ENCODE measurements around the gene STK24. TPM values are rescaled to one million over a fixed set of nuclear protein-coding genes. Genes with fewer than 3 reads are reported as not detected.

The STK24 gene
- polyA plus RNA-seq, 1 of the 3 experiments (the other 2 are of a cell fraction), result 30.5 TPM

- no peak for TF ChIP-seq CHD2 (IDR thresholded peaks at IDR 0.05; ENCODE audit: low read length, partially characterized antibody)
- TF ChIP-seq JUND (IDR thresholded peaks at IDR 0.05), result no peak
- no peak for TF ChIP-seq EZH2phosphoT487 (IDR thresholded peaks at IDR 0.05; ENCODE audit: borderline replicate concordance, low read depth)
- TF ChIP-seq RAD21 (IDR thresholded peaks at IDR 0.05; ENCODE audit: low read length), result no peak
- no peak for TF ChIP-seq EP300 (IDR thresholded peaks at IDR 0.05; ENCODE audit: borderline replicate concordance in 1 of 2, low read depth in 1 of 2, low read length in 1 of 2)
- TF ChIP-seq RXRA (IDR thresholded peaks at IDR 0.05; ENCODE audit: borderline replicate concordance, low read depth), result no peak
- TF ChIP-seq ZBTB33 (IDR thresholded peaks at IDR 0.05; ENCODE audit: borderline replicate concordance, low read depth), result no peak
- no peak for TF ChIP-seq SIN3A (IDR thresholded peaks at IDR 0.05; ENCODE audit: borderline replicate concordance, low read depth, low read length)
- no peak for TF ChIP-seq NFIC (IDR thresholded peaks at IDR 0.05; ENCODE audit: borderline replicate concordance)
- no peak for TF ChIP-seq MAX (IDR thresholded peaks at IDR 0.05; ENCODE audit: low read depth)
- no peak for TF ChIP-seq RCOR1 (IDR thresholded peaks at IDR 0.05; ENCODE audit: low read length)
- TF ChIP-seq TCF12 (IDR thresholded peaks at IDR 0.05), result no peak
- no peak for TF ChIP-seq REST (IDR thresholded peaks at IDR 0.05; ENCODE audit: low read depth, low read length)
- no peak for TF ChIP-seq ELF1 (IDR thresholded peaks at IDR 0.05)
- TF ChIP-seq FOXJ3 (CRISPR knock-in tag; IDR thresholded peaks at IDR 0.05), result no peak
- TF ChIP-seq IRF3 (IDR thresholded peaks at IDR 0.05; ENCODE audit: low read depth, low read length), result no peak
- Histone ChIP-seq H4K20me1 (ENCODE audit: insufficient read depth) (no peaks in the 10 kb centered on the region), H3K27me3 (ENCODE audit: insufficient read depth) (no peaks in the 10 kb centered on the region), H2AFZ (ENCODE audit: low read depth) (no peak overlapping the region), H3K4me2 (no peak overlapping the region), H3K36me3 (replicated peaks in 1 of 2; ENCODE audit: control insufficient read depth in 1 of 2, insufficient read depth in 2 of 2, low read length in 1 of 2) (peaks cover 0 to 25% of the 10 kb centered on the region in 2 experiments), H3K79me2 (ENCODE audit: insufficient read depth) (no peaks in the 10 kb centered on the region), H3F3A (replicated peaks; ENCODE audit: insufficient read depth) (no peaks in the 10 kb centered on the region), H3K4me1 (ENCODE audit: control insufficient read depth in 1 of 2, insufficient read depth in 2 of 2, low read depth in 1 of 2, low read length in 1 of 2) (no peaks in the 10 kb centered on the region; a peak in 1 of 4 replicates), H3K4me3 (ENCODE audit: low read depth in 2 of 2, low read length in 1 of 2) (no peak overlapping the region), H3K27ac (ENCODE audit: low read depth in 2 of 2, low read length in 1 of 2) (no peak overlapping the region), H3K9me2 (no peaks in the 10 kb centered on the region), H3K9me3 (no peaks in the 10 kb centered on the region), H3K9ac (no peak overlapping the region)
- ChIA-PET CTCF (interaction anchor here (0.7 to 7.2 kb wide), 5 partner anchors 10 to 403 kb away, joined by 3 to 47 read pairs (median 3); no protein-coding TSS in a partner anchor), POLR2A (no interaction called here)
- DNase-seq, result no peak
- 88% methylated on average over 11 of the region's 12 CpGs for WGBS (ENCODE audit: low lambda C conversion rate)
Measured at GRCh38 chr13:98436233-98436910, 140.5 kb downstream of the STK24 start.
